Right kidney (tissue), 1 donor: ENCODE results near the gene KMT2C.

ENCODE experiments used
- DNase-seq: peaks from one replicate; pipeline ENCODE4 v3.0.0-alpha.2; 2016

The KMT2C gene

GRCh38 chr7:152103691-152104090, 332.1 kb downstream of the KMT2C start:
- DNase-seq = no peak

- no peak for DNase-seq
These were observed 332.7 kb downstream of the KMT2C start for GRCh38 chr7:152103066-152103465.

- no peak for DNase-seq
These were observed 338.5 kb downstream of the KMT2C start for GRCh38 chr7:152097330-152097729.

- DNase-seq = no peak
These were observed 340.0 kb downstream of the KMT2C start for GRCh38 chr7:152095771-152096170.

- DNase-seq = no peak
These were observed 342.1 kb downstream of the KMT2C start for GRCh38 chr7:152093717-152094116.

GRCh38 chr7:152090747-152091146, 345.1 kb downstream of the KMT2C start:
- DNase-seq = no peak

GRCh38 chr7:152089183-152089582, 346.6 kb downstream of the KMT2C start:
- DNase-seq = no peak

- no peak for DNase-seq
These were observed 349.3 kb downstream of the KMT2C start for GRCh38 chr7:152086513-152086912.

- DNase-seq = no peak
These were observed 350.7 kb downstream of the KMT2C start for GRCh38 chr7:152085131-152085530.
